Smooth muscle cell (in vitro differentiated cells): ENCODE results near the gene RXRA. TPM values are rescaled to one million over a fixed set of nuclear protein-coding genes. Genes with fewer than 3 reads are reported as not detected.

Experiments
- DNase-seq: peaks from one replicate; lab custom pipeline; 2025; ENCODE audit not compliant: unreplicated experiment; lab: John Stamatoyannopoulos, UW
- H2AFZ ChIP-seq: fragments of 200-600 bp; sonication (generic); 2 replicates; pipeline ENCODE4 v1.6.0; 2016; ENCODE audit warnings: antibody characterized with exemption, low read depth, mild to moderate bottlenecking
- H3F3A ChIP-seq: fragments of 200-600 bp; sonication (generic); 2 replicates; pipeline ENCODE4 v1.6.0; 2017; ENCODE audit warnings: antibody characterized with exemption, low read depth
- H3K27ac ChIP-seq: fragments of 200-600 bp; sonication (generic); 2 replicates; pipeline ENCODE4 v1.5.1; 2016; ENCODE audit warnings: low read depth, mild to moderate bottlenecking
- H3K27me3 ChIP-seq: fragments of 200-600 bp; sonication (generic); 2 replicates; pipeline ENCODE4 v1.6.1; 2016; ENCODE audit warnings: low read depth, mild to moderate bottlenecking
- H3K36me3 ChIP-seq: fragments of 200-600 bp; sonication (generic); 2 replicates; pipeline ENCODE4 v1.5.1; 2016; ENCODE audit warnings: low read depth
- H3K4me1 ChIP-seq: fragments of 200-600 bp; sonication (generic); 2 replicates; pipeline ENCODE4 v1.5.1; 2016; ENCODE audit warnings: low read depth
- H3K4me2 ChIP-seq: fragments of 200-600 bp; sonication (generic); 2 replicates; pipeline ENCODE4 v1.6.0; 2016; ENCODE audit warnings: mild to moderate bottlenecking
- H3K4me3 ChIP-seq: fragments of 200-600 bp; sonication (generic); 2 replicates; pipeline ENCODE4 v1.5.1; 2016; ENCODE audit warnings: mild to moderate bottlenecking
- H3K79me2 ChIP-seq: fragments of 200-600 bp; sonication (generic); 2 replicates; pipeline ENCODE4 v1.6.0; 2016; ENCODE audit warnings: low read depth, mild to moderate bottlenecking
- H3K9ac ChIP-seq: fragments of 200-600 bp; sonication (generic); 2 replicates; pipeline ENCODE4 v1.6.0; 2016; ENCODE audit warnings: low read depth
- H3K9me3 ChIP-seq: fragments of 200-600 bp; sonication (generic); replicated peaks from 2 replicates; pipeline ENCODE4 v1.5.1; 2016; ENCODE audit warnings: low read depth
- H4K20me1 ChIP-seq: fragments of 200-600 bp; sonication (generic); 2 replicates; pipeline ENCODE4 v1.6.0; 2016; ENCODE audit warnings: low read depth
- CTCF ChIP-seq: fragments of 200-600 bp; sonication (generic); IDR thresholded peaks from 2 replicates; pipeline ENCODE4 v1.5.1; 2017; ENCODE audit warnings: borderline replicate concordance, mild to moderate bottlenecking, antibody characterized with exemption; ENCODE audit not compliant: insufficient read depth, poor library complexity, severe bottlenecking
- WGBS: methylation state at CpG from one replicate; pipeline ENCODE4 v1.1.7; 2016; ENCODE audit warnings: low lambda C conversion rate; 5-methylcytosine and 5-hydroxymethylcytosine counted together
- polyA plus RNA-seq: library from polyadenylated mRNA; unstranded; fragments of >200 nt; fragmentation: Nextera tagmentation; extraction: Ambion mirVana; gene quantifications from 2 replicates; pipeline ENCODE4 v1.2.1, GENCODE V29; 2016
- total RNA-seq: library from RNA; depleted of rRNA; stranded (reverse); fragments of >200 nt; gene quantifications from 2 replicates; pipeline ENCODE4 v1.2.3, GENCODE V29; 2014

Gene RXRA
- total and polyA plus RNA-seq, 2 experiments from 2014 or later = 8.9 to 23.1 TPM

DNA sequence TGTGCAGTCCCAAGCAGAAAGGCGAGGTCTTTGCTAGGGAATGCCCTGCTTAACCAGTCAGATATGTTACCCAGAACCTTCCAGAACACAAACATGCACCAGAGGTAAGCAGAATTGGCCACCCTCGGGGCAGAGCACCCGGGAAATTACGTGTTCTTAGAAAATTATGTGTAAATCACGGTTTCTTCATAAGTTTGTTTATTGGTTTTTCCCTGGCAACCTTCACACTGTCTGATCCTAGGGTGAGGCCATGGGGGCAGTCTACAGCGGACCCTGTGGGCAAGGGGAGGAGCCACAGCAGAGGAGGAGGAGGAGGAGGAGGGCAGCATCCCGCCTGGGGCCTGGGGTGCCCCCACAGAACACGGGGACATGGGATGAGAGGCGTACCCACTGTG is 31.4 kb downstream of the RXRA start:
- Histone ChIP-seq H3K79me2 (peaks cover 73% of the 10 kb centered on the region), H4K20me1 (peaks cover 100% of the 10 kb centered on the region), H3K9ac (no peak overlapping the region), H3K27me3 (no peaks in the 10 kb centered on the region), H3K36me3 (no peaks in the 10 kb centered on the region), H3F3A (no peaks in the 10 kb centered on the region), H3K4me3 (no peak overlapping the region), H3K27ac (peak overlapping the region; percentile 42), H2AFZ (no peak overlapping the region), H3K4me2 (peak overlapping the region; percentile 59), H3K4me1 (peaks cover 18% of the 10 kb centered on the region), H3K9me3 (no peaks in the 10 kb centered on the region)
- no peak for TF ChIP-seq CTCF
- WGBS = 75% methylated on average over 8 of the region's 9 CpGs
- no peak for DNase-seq

GRCh38 chr9:134358026-134358661 is 31.9 kb downstream of the RXRA start:
- no peaks in the 10 kb centered on the region for H3K27me3 ChIP-seq
- H3K9ac ChIP-seq = no peak overlapping the region
- DNase-seq = no peak
- peaks cover 72% of the 10 kb centered on the region for H3K79me2 ChIP-seq
- H3K27ac ChIP-seq = peak overlapping the region; percentile 28
- 93% methylated on average over 15 of the region's 16 CpGs for WGBS
- peaks cover 100% of the 10 kb centered on the region for H4K20me1 ChIP-seq
- H3K9me3 ChIP-seq = no peaks in the 10 kb centered on the region
- no peak overlapping the region for H3K4me3 ChIP-seq
- H2AFZ ChIP-seq = no peak overlapping the region
- no peaks in the 10 kb centered on the region for H3F3A ChIP-seq
- no peaks in the 10 kb centered on the region for H3K36me3 ChIP-seq
- H3K4me1 ChIP-seq = peaks cover 18% of the 10 kb centered on the region
- no peak for TF ChIP-seq CTCF
- H3K4me2 ChIP-seq = peak overlapping the region; percentile 59

DNA sequence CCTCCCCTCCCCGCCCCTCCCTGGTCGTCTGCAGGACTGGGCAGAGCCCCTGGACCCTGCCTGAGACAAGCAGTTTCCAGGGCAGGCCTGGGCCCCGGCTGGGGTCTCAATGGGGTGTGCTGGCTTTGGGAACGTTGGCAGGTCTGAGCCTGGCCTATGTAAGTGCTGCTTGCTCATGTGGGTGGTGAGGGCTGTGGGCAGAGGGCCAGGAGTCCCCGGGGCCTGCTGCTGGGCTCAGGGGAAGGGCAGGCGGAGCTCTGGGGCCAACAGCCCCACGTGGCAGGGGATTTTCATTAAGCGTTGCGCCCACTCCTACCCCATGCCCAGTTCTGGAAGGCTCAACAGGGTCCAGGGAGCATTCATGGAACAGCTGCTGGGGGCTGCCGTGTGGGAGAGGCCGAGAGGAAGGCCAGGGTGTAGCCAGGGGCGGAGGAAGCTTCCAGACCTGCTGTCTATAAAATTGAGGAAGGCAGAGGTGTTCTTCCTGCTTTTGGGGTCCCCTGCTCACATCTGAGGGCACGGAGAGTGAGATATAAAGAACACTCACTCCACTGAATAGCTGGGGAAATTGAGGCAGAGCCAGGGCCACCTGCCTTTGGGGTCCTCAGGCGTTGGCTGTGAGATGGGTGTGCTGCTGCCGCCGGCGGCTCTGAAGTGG is 32.5 kb downstream of the RXRA start:
- Histone ChIP-seq H3K4me3 (no peak overlapping the region), H3K9ac (no peak overlapping the region), H3K9me3 (no peaks in the 10 kb centered on the region), H3K27ac (no peak overlapping the region), H3K36me3 (no peaks in the 10 kb centered on the region), H3K79me2 (peaks cover 71% of the 10 kb centered on the region), H4K20me1 (peaks cover 100% of the 10 kb centered on the region), H2AFZ (no peak overlapping the region), H3K27me3 (no peaks in the 10 kb centered on the region), H3K4me1 (peaks cover 18% of the 10 kb centered on the region), H3K4me2 (no peak overlapping the region), H3F3A (no peaks in the 10 kb centered on the region)
- 59% methylated on average over 17 of the region's 17 CpGs for WGBS
- DNase-seq = peak; percentile 33
- no peak for TF ChIP-seq CTCF
